Activated naive CD8-positive, alpha-beta T cell (primary cell): Measurements from ENCODE around the gene NUP155.
A peak's percentile ranks its signal among the peaks of the same experiment; 100 is the strongest.
"Not testable (repeated sequence)": the region's sequence is repeated elsewhere in the genome, so short reads cannot be mapped to it uniquely, and the experiment has no call there.

Experiments
- H3K27ac Mint-ChIP-seq: one replicate; pipeline ENCODE4 v1.8.0; 2021; ENCODE audit warnings: mixed read lengths
- H3K27me3 Mint-ChIP-seq: one replicate; pipeline ENCODE4 v1.8.0; 2021; ENCODE audit warnings: mixed read lengths
- H3K36me3 Mint-ChIP-seq: one replicate; pipeline ENCODE4 v1.8.0; 2021; ENCODE audit warnings: mixed read lengths
- H3K4me1 Mint-ChIP-seq: one replicate; pipeline ENCODE4 v1.8.0; 2021; ENCODE audit warnings: low read depth, mixed read lengths
- H3K4me3 Mint-ChIP-seq: one replicate; pipeline ENCODE4 v1.8.0; 2021; ENCODE audit warnings: mild to moderate bottlenecking, mixed read lengths
- H3K9me3 Mint-ChIP-seq: one replicate; pipeline ENCODE4 v1.8.0; 2021; ENCODE audit warnings: low read depth, mixed read lengths

Gene NUP155

GRCh38 chr5:37319037-37319782 is 51.7 kb downstream of the NUP155 start:
- Mint-ChIP-seq H3K4me1 (peaks cover under 1% of the 10 kb centered on the region), H3K4me3 (no peak overlapping the region), H3K27ac (no peak overlapping the region), H3K36me3 (peaks cover 6% of the 10 kb centered on the region), H3K9me3 (no peaks in the 10 kb centered on the region), H3K27me3 (no peaks in the 10 kb centered on the region)

GRCh38 chr5:37316027-37316426 is 54.9 kb downstream of the NUP155 start:
- H3K4me3 Mint-ChIP-seq: no peak overlapping the region
- H3K27me3 Mint-ChIP-seq: no peaks in the 10 kb centered on the region
- no peaks in the 10 kb centered on the region for H3K4me1 Mint-ChIP-seq
- peaks cover 11% of the 10 kb centered on the region for H3K36me3 Mint-ChIP-seq
- no peak overlapping the region for H3K27ac Mint-ChIP-seq
- H3K9me3 Mint-ChIP-seq: no peaks in the 10 kb centered on the region

GRCh38 chr5:37310360-37310759 is 60.5 kb downstream of the NUP155 start:
- no peak overlapping the region for H3K27ac Mint-ChIP-seq
- no peaks in the 10 kb centered on the region for H3K9me3 Mint-ChIP-seq
- H3K27me3 Mint-ChIP-seq: no peaks in the 10 kb centered on the region
- H3K4me1 Mint-ChIP-seq: no peaks in the 10 kb centered on the region
- H3K36me3 Mint-ChIP-seq: peaks cover 17% of the 10 kb centered on the region
- no peak overlapping the region for H3K4me3 Mint-ChIP-seq

DNA sequence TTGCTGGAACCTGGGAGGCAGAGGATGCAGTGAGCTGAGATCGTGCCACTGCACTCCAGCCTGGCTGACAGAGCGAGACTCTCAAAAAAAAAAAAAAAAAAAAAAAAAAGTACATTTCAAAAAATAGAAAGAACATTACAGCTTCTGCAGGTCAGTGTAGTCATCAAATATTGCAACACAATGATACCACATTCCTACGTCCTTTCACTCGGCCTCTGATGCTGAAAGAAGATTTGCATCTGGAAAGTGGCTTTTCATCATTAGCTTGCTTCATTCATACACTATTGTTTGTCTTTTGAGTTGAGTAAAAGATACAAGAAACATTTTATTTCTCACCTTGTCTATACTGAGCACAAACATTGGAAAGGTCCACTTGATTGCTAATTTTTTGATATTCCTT is 62.1 kb downstream of the NUP155 start:
- no peak overlapping the region for H3K4me3 Mint-ChIP-seq
- peaks cover 11% of the 10 kb centered on the region for H3K36me3 Mint-ChIP-seq
- no peaks in the 10 kb centered on the region for H3K4me1 Mint-ChIP-seq
- no peaks in the 10 kb centered on the region for H3K9me3 Mint-ChIP-seq
- H3K27me3 Mint-ChIP-seq: no peaks in the 10 kb centered on the region
- no peak overlapping the region for H3K27ac Mint-ChIP-seq

GRCh38 chr5:37304888-37305287 is 66.0 kb downstream of the NUP155 start:
- no peak overlapping the region for H3K4me3 Mint-ChIP-seq
- no peak overlapping the region for H3K27ac Mint-ChIP-seq
- H3K4me1 Mint-ChIP-seq: no peaks in the 10 kb centered on the region
- no peaks in the 10 kb centered on the region for H3K9me3 Mint-ChIP-seq
- H3K27me3 Mint-ChIP-seq: no peaks in the 10 kb centered on the region
- H3K36me3 Mint-ChIP-seq: peaks cover 8% of the 10 kb centered on the region

GRCh38 chr5:37296313-37296712 is 74.6 kb downstream of the NUP155 start:
- H3K9me3 Mint-ChIP-seq, H3K4me1 Mint-ChIP-seq: not testable (repeated sequence)
- peaks cover 19% of the 10 kb centered on the region for H3K36me3 Mint-ChIP-seq

DNA sequence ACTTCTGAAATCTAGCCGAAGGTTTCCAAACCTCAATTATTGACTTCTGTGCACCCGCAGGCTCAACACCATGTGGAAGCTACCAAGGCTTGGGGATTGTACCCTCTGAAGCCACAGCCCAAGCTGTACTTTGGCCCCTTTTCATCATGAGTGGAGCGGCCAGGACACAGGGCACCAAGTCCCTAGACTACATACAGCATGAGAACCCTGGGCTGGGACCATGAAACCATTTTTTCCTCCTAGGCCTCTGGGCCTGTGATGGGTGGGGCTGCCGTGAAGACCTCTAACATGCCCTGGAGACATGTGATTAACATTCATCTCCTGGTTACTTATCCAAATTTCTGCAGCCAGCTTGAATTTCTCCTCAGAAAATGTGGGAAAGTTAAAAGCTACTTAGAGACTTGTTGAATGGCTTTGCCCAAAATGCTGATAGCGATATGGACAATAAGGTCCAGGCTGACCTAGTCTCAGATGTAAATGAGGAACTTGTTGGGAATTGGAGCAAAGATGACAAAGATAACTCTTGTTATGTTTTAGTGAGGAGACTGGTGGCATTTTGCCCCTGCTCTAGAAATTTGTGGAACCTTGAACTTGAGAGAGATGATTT is 87.6 kb downstream of the NUP155 start:
- peaks cover 18% of the 10 kb centered on the region for H3K9me3 Mint-ChIP-seq
- no peaks in the 10 kb centered on the region for H3K4me1 Mint-ChIP-seq
- H3K27ac Mint-ChIP-seq: no peak overlapping the region
- peaks cover 5% of the 10 kb centered on the region for H3K36me3 Mint-ChIP-seq
- peaks cover 2% of the 10 kb centered on the region for H3K27me3 Mint-ChIP-seq
- no peak overlapping the region for H3K4me3 Mint-ChIP-seq

More at GRCh38 chr5:37296313-37296712, 74.6 kb downstream of the NUP155 start:
- H3K4me3 Mint-ChIP-seq, H3K27ac Mint-ChIP-seq, H3K27me3 Mint-ChIP-seq: not testable (repeated sequence)

DNA sequence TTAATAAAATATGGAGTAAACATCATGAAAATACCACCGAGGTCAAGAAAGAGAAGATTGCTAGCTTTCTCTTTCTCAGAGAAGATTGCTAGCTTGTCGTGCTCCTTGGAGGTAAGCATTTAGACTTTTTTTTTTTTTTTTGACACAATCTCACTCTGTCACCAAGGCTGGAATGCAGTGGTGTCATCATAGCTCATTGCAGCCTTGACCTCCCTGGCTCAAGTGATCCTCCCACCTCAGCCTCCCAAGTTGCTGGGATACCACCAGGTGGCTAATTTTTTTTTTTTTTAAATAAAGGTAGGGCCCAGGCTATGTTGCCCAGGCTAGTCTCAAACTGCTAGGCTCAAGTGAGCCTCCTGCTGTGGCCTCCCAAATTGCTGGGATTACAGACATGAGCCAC is 95.4 kb downstream of the NUP155 start:
- H3K27ac Mint-ChIP-seq: no peak overlapping the region
- H3K4me1 Mint-ChIP-seq: no peaks in the 10 kb centered on the region
- H3K27me3 Mint-ChIP-seq: peaks cover under 1% of the 10 kb centered on the region
- H3K36me3 Mint-ChIP-seq: peaks cover 2% of the 10 kb centered on the region
- peaks cover 22% of the 10 kb centered on the region for H3K9me3 Mint-ChIP-seq
- H3K4me3 Mint-ChIP-seq: no peak overlapping the region

DNA sequence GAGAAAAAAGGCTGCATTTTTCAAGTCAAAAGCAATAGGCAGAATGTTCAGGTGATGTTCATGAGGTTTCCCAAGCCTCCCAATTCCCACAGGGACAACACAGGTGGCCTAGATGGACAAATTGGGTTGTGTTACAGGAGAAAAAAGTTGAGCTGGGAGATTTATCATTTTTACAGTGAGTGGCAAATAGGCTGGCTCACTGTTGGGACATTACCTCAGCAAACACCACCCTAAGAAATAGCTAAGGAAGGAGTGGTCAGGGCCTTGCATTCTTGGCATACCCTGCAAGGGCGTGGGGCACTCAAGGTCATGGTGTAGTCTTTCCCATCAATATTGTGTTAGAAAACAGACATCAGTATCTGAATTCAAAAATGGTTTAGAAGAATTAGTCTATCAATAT is 98.4 kb downstream of the NUP155 start:
- peaks cover 18% of the 10 kb centered on the region for H3K9me3 Mint-ChIP-seq
- H3K4me3 Mint-ChIP-seq: no peak overlapping the region
- no peaks in the 10 kb centered on the region for H3K27me3 Mint-ChIP-seq
- no peaks in the 10 kb centered on the region for H3K4me1 Mint-ChIP-seq
- peaks cover 5% of the 10 kb centered on the region for H3K36me3 Mint-ChIP-seq
- H3K27ac Mint-ChIP-seq: no peak overlapping the region

GRCh38 chr5:37268100-37268499 is 102.8 kb downstream of the NUP155 start:
- H3K27me3 Mint-ChIP-seq, H3K4me1 Mint-ChIP-seq, H3K27ac Mint-ChIP-seq, H3K4me3 Mint-ChIP-seq, H3K36me3 Mint-ChIP-seq: not testable (repeated sequence)
- peaks cover 18% of the 10 kb centered on the region for H3K9me3 Mint-ChIP-seq

DNA sequence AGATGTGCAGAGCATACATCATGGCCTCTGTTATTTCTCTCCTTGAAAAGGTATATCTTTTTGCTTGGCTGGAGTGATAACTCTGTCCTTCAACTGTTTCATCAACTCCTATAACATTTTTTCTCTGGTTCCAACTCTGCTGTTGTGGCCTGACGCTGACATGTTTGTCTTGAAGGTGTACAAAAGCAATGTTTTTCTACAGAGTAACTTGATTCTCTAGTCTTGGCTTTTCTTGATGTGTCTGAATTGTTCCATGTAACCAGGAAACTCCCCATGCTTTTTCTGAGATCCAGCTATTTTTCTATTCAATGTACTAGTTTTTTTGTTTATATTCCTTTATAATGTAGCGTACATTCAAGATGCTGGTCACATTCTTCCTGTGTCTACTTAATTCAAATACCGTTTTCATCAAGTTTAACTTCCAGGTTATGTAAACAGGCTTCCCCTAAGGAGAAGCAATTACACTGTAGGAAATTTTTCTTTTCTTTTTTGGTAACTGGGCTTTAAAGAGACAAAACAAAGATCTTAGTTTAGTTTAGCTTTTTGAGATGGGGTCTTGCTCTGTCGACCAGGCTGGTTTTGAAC is 115.0 kb downstream of the NUP155 start:
- no peak overlapping the region for H3K4me3 Mint-ChIP-seq
- no peaks in the 10 kb centered on the region for H3K36me3 Mint-ChIP-seq
- H3K9me3 Mint-ChIP-seq: no peaks in the 10 kb centered on the region
- H3K27me3 Mint-ChIP-seq: no peaks in the 10 kb centered on the region
- H3K27ac Mint-ChIP-seq: no peak overlapping the region
- no peaks in the 10 kb centered on the region for H3K4me1 Mint-ChIP-seq

- Mint-ChIP-seq H3K27me3 (no peaks in the 10 kb centered on the region), H3K36me3 (no peaks in the 10 kb centered on the region), H3K27ac (no peak overlapping the region), H3K9me3 (no peaks in the 10 kb centered on the region), H3K4me3 (no peak overlapping the region), H3K4me1 (peaks cover 5% of the 10 kb centered on the region)
These were observed 116.3 kb downstream of the NUP155 start for GRCh38 chr5:37254581-37254980.

GRCh38 chr5:37251665-37252064 is 119.2 kb downstream of the NUP155 start:
- no peaks in the 10 kb centered on the region for H3K9me3 Mint-ChIP-seq
- no peaks in the 10 kb centered on the region for H3K27me3 Mint-ChIP-seq
- H3K4me1 Mint-ChIP-seq: peaks cover 13% of the 10 kb centered on the region
- no peak overlapping the region for H3K27ac Mint-ChIP-seq
- no peak overlapping the region for H3K4me3 Mint-ChIP-seq
- H3K36me3 Mint-ChIP-seq: no peaks in the 10 kb centered on the region

DNA sequence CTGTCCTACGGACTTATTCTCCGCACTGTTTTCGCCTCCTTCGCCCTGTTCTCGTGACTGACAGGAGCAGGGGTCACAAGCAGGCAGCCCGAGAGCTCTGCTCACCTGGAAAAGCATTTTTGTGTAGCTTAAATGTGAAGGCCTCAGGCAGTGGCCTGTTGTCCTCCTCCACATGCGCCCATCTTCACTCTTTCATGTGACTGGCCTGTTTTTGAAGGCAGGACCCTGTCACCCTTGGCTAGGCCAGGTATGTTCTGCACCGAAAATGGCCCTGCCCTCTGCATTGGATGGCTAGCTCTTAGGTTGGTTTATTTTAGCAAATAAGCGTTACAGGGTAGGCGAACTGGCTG is 121.1 kb downstream of the NUP155 start:
- H3K9me3 Mint-ChIP-seq: no peaks in the 10 kb centered on the region
- no peaks in the 10 kb centered on the region for H3K36me3 Mint-ChIP-seq
- H3K4me1 Mint-ChIP-seq: peaks cover 18% of the 10 kb centered on the region
- no peaks in the 10 kb centered on the region for H3K27me3 Mint-ChIP-seq
- peak overlapping the region; percentile 82 for H3K27ac Mint-ChIP-seq
- H3K4me3 Mint-ChIP-seq: peak overlapping the region; percentile 89

GRCh38 chr5:37248970-37249814 is 121.7 kb downstream of the NUP155 start, which contains the start of gene CPLANE1:
Gene CPLANE1 (minus strand): TSS chr5:37249376. CDS start chr5:37247698, 1,678 bp downstream.
- peaks cover 18% of the 10 kb centered on the region for H3K4me1 Mint-ChIP-seq
- H3K36me3 Mint-ChIP-seq: no peaks in the 10 kb centered on the region
- H3K27me3 Mint-ChIP-seq: no peaks in the 10 kb centered on the region
- H3K4me3 Mint-ChIP-seq: peak within 1 kb of the TSS; percentile 89
- H3K9me3 Mint-ChIP-seq: no peaks in the 10 kb centered on the region
- peak within 1 kb of the TSS; percentile 82 for H3K27ac Mint-ChIP-seq
